Measurements from ENCODE around the gene ARFRP1.

GRCh38 chr20:63734111-63734945, 26.6 kb upstream of the ARFRP1 start:
- no peak for TF ChIP-seq CTCF (IDR thresholded peaks at IDR 0.05)
- no peak for TF ChIP-seq POLR2A (IDR thresholded peaks at IDR 0.05)

Data from right lobe of liver (tissue), 4 donors.